ENCODE results near the gene GPR21.

GRCh38 chr9:123048748-123049147, 15.3 kb downstream of the GPR21 start:
- TF ChIP-seq CTCF (conservative IDR thresholded peaks at IDR 0.05; ENCODE audit: low read length) (no peak), EZH2phosphoT487 (IDR thresholded peaks at IDR 0.05; ENCODE audit: borderline replicate concordance) (no peak)

All from Loucy (cell line).